ENCODE measurements around the gene PRKX.

- TF ChIP-seq EZH2phosphoT487 (IDR thresholded peaks at IDR 0.05; ENCODE audit: low read length) (no peak), CTCF (IDR thresholded peaks at IDR 0.05; ENCODE audit: low read length) (no peak)
Observed at GRCh38 chrX:3563451-3563850, 150.0 kb downstream of the PRKX start.
